ENCODE data around the gene ATRIP.

ATRIP gene

GRCh38 chr3:48402281-48402732 is 44.2 kb upstream of the ATRIP start:
- TF ChIP-seq CTCF (IDR thresholded peaks at IDR 0.05; ENCODE audit: low read depth, low read length): no peak
- no peak overlapping the region for H3K4me3 ChIP-seq (ENCODE audit: low read depth, low read length)

GRCh38 chr3:48402907-48403306 is 43.6 kb upstream of the ATRIP start:
- TF ChIP-seq CTCF (IDR thresholded peaks at IDR 0.05; ENCODE audit: low read depth, low read length): no peak
- H3K4me3 ChIP-seq (ENCODE audit: low read depth, low read length): no peak overlapping the region

GRCh38 chr3:48403533-48404439 is 42.8 kb upstream of the ATRIP start:
- no peak for TF ChIP-seq CTCF (IDR thresholded peaks at IDR 0.05; ENCODE audit: low read depth, low read length)
- H3K4me3 ChIP-seq (ENCODE audit: low read depth, low read length): no peak overlapping the region

- no peak overlapping the region for H3K4me3 ChIP-seq (ENCODE audit: low read depth, low read length)
- no peak for TF ChIP-seq CTCF (IDR thresholded peaks at IDR 0.05; ENCODE audit: low read depth, low read length)
Observed at GRCh38 chr3:48404440-48405342, 41.8 kb upstream of the ATRIP start.

GRCh38 chr3:48405343-48405881 is 41.1 kb upstream of the ATRIP start:
- H3K4me3 ChIP-seq (ENCODE audit: low read depth, low read length): no peak overlapping the region
- TF ChIP-seq CTCF (IDR thresholded peaks at IDR 0.05; ENCODE audit: low read depth, low read length): no peak

GRCh38 chr3:48405971-48406370 is 40.6 kb upstream of the ATRIP start:
- no peak overlapping the region for H3K4me3 ChIP-seq (ENCODE audit: low read depth, low read length)
- no peak for TF ChIP-seq CTCF (IDR thresholded peaks at IDR 0.05; ENCODE audit: low read depth, low read length)

All from WI38 (cell line).